H9 (cell line): ENCODE data around the gene HPD. TPM values are rescaled to one million over a fixed set of nuclear protein-coding genes. Genes with fewer than 3 reads are reported as not detected.

Experiments used
- DNase-seq: peaks from one replicate; pipeline ENCODE4 v3.0.0-alpha.2; 2017
- H2AFZ ChIP-seq: one replicate; pipeline ENCODE4 v1.6.1; 2013; ENCODE audit warnings: mild to moderate bottlenecking, low read length, control low read depth, moderate library complexity
- H2AK5ac ChIP-seq: 2 replicates; pipeline ENCODE4 v1.6.1; 2013; ENCODE audit warnings: low read length, control low read depth, mixed read lengths; ENCODE audit not compliant: insufficient read length
- H2BK120ac ChIP-seq: one replicate; pipeline ENCODE4 v1.6.1; 2013; ENCODE audit warnings: low read depth, mild to moderate bottlenecking, low read length, control low read depth, inconsistent platforms; ENCODE audit not compliant: poor library complexity, severe bottlenecking
- H2BK12ac ChIP-seq: 2 replicates; pipeline ENCODE4 v1.6.1; 2013; ENCODE audit warnings: low read length, control low read depth, mixed read lengths, low read depth; ENCODE audit not compliant: insufficient read length
- H2BK15ac ChIP-seq: 2 replicates; pipeline ENCODE4 v1.6.1; 2013; ENCODE audit warnings: low read depth, low read length, control low read depth
- H2BK20ac ChIP-seq: one replicate; pipeline ENCODE4 v1.6.1; 2013; ENCODE audit warnings: low read depth, mild to moderate bottlenecking, low read length, control low read depth, inconsistent platforms; ENCODE audit not compliant: poor library complexity, severe bottlenecking
- H2BK5ac ChIP-seq: 2 replicates; pipeline ENCODE4 v1.6.1; 2013; ENCODE audit warnings: low read length, control low read depth, mixed read lengths; ENCODE audit not compliant: insufficient read length
- H3K14ac ChIP-seq: 2 replicates; pipeline ENCODE4 v1.6.1; 2013; ENCODE audit warnings: low read length, control low read depth; ENCODE audit not compliant: insufficient read depth
- H3K18ac ChIP-seq: 2 replicates; pipeline ENCODE4 v1.6.1; 2013; ENCODE audit warnings: low read depth, mild to moderate bottlenecking, mixed read lengths, low read length, control low read depth; ENCODE audit not compliant: insufficient read length
- H3K23ac ChIP-seq: 2 replicates; pipeline ENCODE4 v1.6.1; 2013; ENCODE audit warnings: low read length, control low read depth, mixed read lengths, low read depth; ENCODE audit not compliant: insufficient read length
- H3K23me2 ChIP-seq: 2 replicates; pipeline ENCODE4 v1.6.1; 2013; ENCODE audit warnings: low read depth, mild to moderate bottlenecking, mixed read lengths, low read length, control low read depth; ENCODE audit not compliant: insufficient read length, poor library complexity, severe bottlenecking
- H3K27ac ChIP-seq: 2 replicates; pipeline ENCODE4 v1.5.1; 2013; ENCODE audit warnings: low read length, control low read depth, mixed read lengths, low read depth; ENCODE audit not compliant: insufficient read length
- H3K27me3 ChIP-seq: 2 replicates; pipeline ENCODE4 v1.6.1; 2013; ENCODE audit warnings: low read length, control low read depth, inconsistent platforms; ENCODE audit not compliant: insufficient read depth
- H3K4ac ChIP-seq: 2 replicates; pipeline ENCODE4 v1.6.1; 2013; ENCODE audit warnings: low read depth, mild to moderate bottlenecking, control low read depth, inconsistent platforms, low read length, moderate library complexity
- H3K4me1 ChIP-seq: 2 replicates; pipeline ENCODE4 v1.6.1; 2013; ENCODE audit warnings: low read length, control low read depth, inconsistent platforms; ENCODE audit not compliant: insufficient read depth
- H3K4me2 ChIP-seq: 2 replicates; pipeline ENCODE4 v1.6.1; 2013; ENCODE audit warnings: low read length, control low read depth, mixed read lengths; ENCODE audit not compliant: insufficient read length, insufficient read depth
- H3K56ac ChIP-seq: 2 replicates; pipeline ENCODE4 v1.6.1; 2013; ENCODE audit warnings: low read depth, mild to moderate bottlenecking, mixed read lengths, low read length, control low read depth; ENCODE audit not compliant: insufficient read length
- H3K79me1 ChIP-seq: 2 replicates; pipeline ENCODE4 v1.6.1; 2013; ENCODE audit warnings: low read depth, mild to moderate bottlenecking, moderate library complexity, low read length, control low read depth, inconsistent platforms; ENCODE audit not compliant: insufficient read depth, poor library complexity, severe bottlenecking
- H3K79me2 ChIP-seq: 2 replicates; pipeline ENCODE4 v1.6.1; 2013; ENCODE audit warnings: low read length, control low read depth, inconsistent platforms; ENCODE audit not compliant: insufficient read depth
- H3K9ac ChIP-seq: 2 replicates; pipeline ENCODE4 v1.6.1; 2013; ENCODE audit warnings: low read length, control low read depth, mixed read lengths; ENCODE audit not compliant: insufficient read length; ENCODE audit errors: extremely low read depth
- H3K9me3 ChIP-seq: one replicate; pipeline ENCODE4 v1.6.1; 2013; ENCODE audit warnings: low read depth, low read length, inconsistent platforms; ENCODE audit not compliant: control insufficient read depth
- H3T11ph ChIP-seq: one replicate; pipeline ENCODE4 v1.6.1; 2013; ENCODE audit warnings: mild to moderate bottlenecking, low read length, control low read depth, inconsistent platforms
- H4K20me1 ChIP-seq: one replicate; pipeline ENCODE4 v1.6.1; 2013; ENCODE audit not compliant: control insufficient read depth, insufficient read length, insufficient read depth
- H4K5ac ChIP-seq: 2 replicates; pipeline ENCODE4 v1.6.1; 2013; ENCODE audit warnings: low read depth, mild to moderate bottlenecking, mixed read lengths, low read length, control low read depth; ENCODE audit not compliant: insufficient read length
- H4K8ac ChIP-seq: replicated peaks from 2 replicates; pipeline ENCODE4 v1.6.1; 2013; ENCODE audit warnings: low read length, control low read depth, mixed read lengths, low read depth; ENCODE audit not compliant: insufficient read length
- H4K91ac ChIP-seq: 2 replicates; pipeline ENCODE4 v1.6.1; 2013; ENCODE audit warnings: low read depth, mild to moderate bottlenecking, moderate library complexity, mixed read lengths, low read length, control low read depth; ENCODE audit not compliant: insufficient read length
- H3K27ac Mint-ChIP-seq, 3 experiments: 2 replicates in 2 of 3; 3 replicates in 1 of 3; pipeline ENCODE4 v1.8.0; 2020 to 2021; ENCODE audit warnings: mixed read lengths in 3 of 3, mild to moderate bottlenecking in 1 of 3, moderate library complexity in 1 of 3
- H3K27me3 Mint-ChIP-seq: 2 replicates; pipeline ENCODE4 v1.8.0; 2021; ENCODE audit warnings: low read depth, mild to moderate bottlenecking, moderate library complexity, mixed read lengths
- H3K36me3 Mint-ChIP-seq, 3 experiments: 2 replicates in 2 of 3; 3 replicates in 1 of 3; pipeline ENCODE4 v1.8.0; 2020 to 2021; ENCODE audit warnings: low read depth in 3 of 3, mixed read lengths in 3 of 3; ENCODE audit not compliant: insufficient read depth in 1 of 3
- H3K4me1 Mint-ChIP-seq, 2 experiments: 2 replicates each; pipeline ENCODE4 v1.8.0; 2020; ENCODE audit warnings: mixed read lengths in 2 of 2
- H3K4me3 Mint-ChIP-seq, 2 experiments: 2 replicates in 1 of 2; 3 replicates in 1 of 2; pipeline ENCODE4 v1.8.0; 2020 to 2021; ENCODE audit warnings: mild to moderate bottlenecking in 2 of 2, mixed read lengths in 2 of 2, moderate library complexity in 1 of 2
- H3K9me3 Mint-ChIP-seq, 2 experiments: 2 replicates in 1 of 2; 3 replicates in 1 of 2; pipeline ENCODE4 v1.8.0; 2020; ENCODE audit warnings: mild to moderate bottlenecking in 2 of 2, mixed read lengths in 2 of 2, moderate library complexity in 1 of 2
- WGBS: extraction: QIAGEN DNeasy Blood & Tissue Kit; methylation state at CpG from one replicate; pipeline ENCODE4 v1.1.7; 2013; ENCODE audit warnings: missing lambda C conversion rate, low lambda C conversion rate, mixed read lengths; ENCODE audit not compliant: insufficient read length; ENCODE audit errors: extremely low coverage; 5-methylcytosine and 5-hydroxymethylcytosine counted together
- total RNA-seq: library from RNA; stranded (reverse); gene quantifications from 2 replicates; pipeline ENCODE4 v1.2.1, GENCODE V29; 2021
- TF ChIP-seq, protein P1 (sequence below): fragments of 200-600 bp; sonication (generic); conservative IDR thresholded peaks from 3 replicates; pipeline ENCODE4 v1.8.0; 2021; ENCODE audit warnings: antibody characterized with exemption, mild to moderate bottlenecking

Gene HPD
- total RNA-seq, 1 experiment from 2014 or later = not detected

DNA sequence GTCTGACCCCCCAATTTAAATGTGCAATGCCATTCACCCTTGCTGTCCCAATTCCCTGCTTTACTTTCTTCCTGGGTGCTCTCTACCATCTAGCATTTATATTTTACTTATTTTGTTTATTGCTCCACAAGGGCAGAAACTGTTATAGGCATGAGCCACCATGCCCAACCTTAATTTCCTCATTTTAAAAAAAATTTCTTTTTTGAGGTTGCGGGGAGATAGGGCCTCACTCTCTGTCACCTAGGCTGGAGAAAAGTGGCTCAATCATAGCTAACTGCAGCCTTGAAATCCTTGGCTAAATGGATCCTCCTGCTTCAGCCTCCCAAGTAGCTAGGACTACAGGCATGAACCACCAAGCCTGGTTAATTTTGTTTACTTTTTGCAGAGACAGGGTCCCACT, 13.0 kb downstream of the HPD start:
- Mint-ChIP-seq H3K9me3 (no peaks in the 10 kb centered on the region), H3K4me1 (peaks cover 8 to 9% of the 10 kb centered on the region in 2 experiments; a peak in 3 of 4 replicates), H3K27ac (no peak overlapping the region), H3K27me3 (no peaks in the 10 kb centered on the region), H3K4me3 (no peak overlapping the region), H3K36me3 (no peaks in the 10 kb centered on the region)
- Histone ChIP-seq H3K79me1 (no peaks in the 10 kb centered on the region), H3K9ac (no peak overlapping the region), H2BK120ac (no peak overlapping the region), H4K8ac (no peak overlapping the region), H4K91ac (no peak overlapping the region), H3K4ac (no peak overlapping the region), H2BK5ac (no peak overlapping the region), H3K23ac (no peak overlapping the region), H2AFZ (no peak overlapping the region), H3T11ph (no peak overlapping the region), H3K27me3 (no peaks in the 10 kb centered on the region), H3K14ac (no peak overlapping the region), H3K4me1 (no peaks in the 10 kb centered on the region), H3K56ac (no peak overlapping the region), H2BK12ac (no peak overlapping the region), H4K20me1 (no peaks in the 10 kb centered on the region), H3K79me2 (no peaks in the 10 kb centered on the region), H2BK15ac (no peak overlapping the region), H3K27ac (no peak overlapping the region), H3K18ac (no peak overlapping the region), H2AK5ac (no peak overlapping the region), H3K23me2 (no peaks in the 10 kb centered on the region), H3K4me2 (no peak overlapping the region), H2BK20ac (no peak overlapping the region), H3K9me3 (no peaks in the 10 kb centered on the region), H4K5ac (no peak overlapping the region)
- WGBS = no CpG with 5 or more reads among the region's 1 CpG
- DNase-seq = no peak
- TF ChIP-seq, protein P1, sequence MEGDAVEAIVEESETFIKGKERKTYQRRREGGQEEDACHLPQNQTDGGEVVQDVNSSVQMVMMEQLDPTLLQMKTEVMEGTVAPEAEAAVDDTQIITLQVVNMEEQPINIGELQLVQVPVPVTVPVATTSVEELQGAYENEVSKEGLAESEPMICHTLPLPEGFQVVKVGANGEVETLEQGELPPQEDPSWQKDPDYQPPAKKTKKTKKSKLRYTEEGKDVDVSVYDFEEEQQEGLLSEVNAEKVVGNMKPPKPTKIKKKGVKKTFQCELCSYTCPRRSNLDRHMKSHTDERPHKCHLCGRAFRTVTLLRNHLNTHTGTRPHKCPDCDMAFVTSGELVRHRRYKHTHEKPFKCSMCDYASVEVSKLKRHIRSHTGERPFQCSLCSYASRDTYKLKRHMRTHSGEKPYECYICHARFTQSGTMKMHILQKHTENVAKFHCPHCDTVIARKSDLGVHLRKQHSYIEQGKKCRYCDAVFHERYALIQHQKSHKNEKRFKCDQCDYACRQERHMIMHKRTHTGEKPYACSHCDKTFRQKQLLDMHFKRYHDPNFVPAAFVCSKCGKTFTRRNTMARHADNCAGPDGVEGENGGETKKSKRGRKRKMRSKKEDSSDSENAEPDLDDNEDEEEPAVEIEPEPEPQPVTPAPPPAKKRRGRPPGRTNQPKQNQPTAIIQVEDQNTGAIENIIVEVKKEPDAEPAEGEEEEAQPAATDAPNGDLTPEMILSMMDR = no peak
